Measurements from ENCODE around the gene WNK1.
"Not testable (repeated sequence)": the region's sequence is repeated elsewhere in the genome, so short reads cannot be mapped to it uniquely, and the experiment has no call there.

Gene WNK1

DNA sequence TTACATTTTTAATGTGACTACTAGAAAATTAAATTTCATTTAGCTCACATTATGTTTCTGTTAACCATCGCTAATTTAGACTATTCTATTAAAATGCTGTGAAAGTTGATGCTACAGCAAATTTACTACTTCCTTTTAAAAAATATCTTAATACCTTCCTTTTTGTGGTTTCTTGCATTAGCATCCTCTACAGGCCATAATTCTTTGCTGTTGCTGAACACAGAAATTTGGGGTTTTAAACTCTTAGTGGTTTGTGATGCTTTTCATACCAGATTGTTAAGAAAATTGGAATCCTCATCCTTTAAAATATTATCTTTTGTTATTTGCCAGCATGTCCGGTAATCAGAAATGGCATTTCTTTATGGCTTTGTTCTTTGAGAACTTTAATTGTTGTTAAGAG is 18.1 kb downstream of the WNK1 start:
- Histone ChIP-seq H3K36me3 (peaks cover 8 to 51% (median 33%) of the 10 kb centered on the region in 11 experiments; a peak in 17 of 22 replicates), H3K27me3 (no peaks in the 10 kb centered on the region), H3K9me3 (replicated peaks in 1 of 11) (no peaks in the 10 kb centered on the region), H4K20me1 (peaks cover 89 to 100% (median 99%) of the 10 kb centered on the region in 11 experiments), H3K4me2 (peak overlapping the region in 3 of 11 experiments; percentile 65 to 70 (median 69); a peak in 5 of 22 replicates), H3K27ac (no peak overlapping the region), H3K4me1 (peaks cover 12 to 86% (median 26%) of the 10 kb centered on the region in 10 experiments; a peak in 18 of 20 replicates), H3K9ac (no peak overlapping the region), H3K4me3 (no peak overlapping the region)
- no peak for TF ChIP-seq Cebpa-rat (IDR thresholded peaks at IDR 0.05)

DNA sequence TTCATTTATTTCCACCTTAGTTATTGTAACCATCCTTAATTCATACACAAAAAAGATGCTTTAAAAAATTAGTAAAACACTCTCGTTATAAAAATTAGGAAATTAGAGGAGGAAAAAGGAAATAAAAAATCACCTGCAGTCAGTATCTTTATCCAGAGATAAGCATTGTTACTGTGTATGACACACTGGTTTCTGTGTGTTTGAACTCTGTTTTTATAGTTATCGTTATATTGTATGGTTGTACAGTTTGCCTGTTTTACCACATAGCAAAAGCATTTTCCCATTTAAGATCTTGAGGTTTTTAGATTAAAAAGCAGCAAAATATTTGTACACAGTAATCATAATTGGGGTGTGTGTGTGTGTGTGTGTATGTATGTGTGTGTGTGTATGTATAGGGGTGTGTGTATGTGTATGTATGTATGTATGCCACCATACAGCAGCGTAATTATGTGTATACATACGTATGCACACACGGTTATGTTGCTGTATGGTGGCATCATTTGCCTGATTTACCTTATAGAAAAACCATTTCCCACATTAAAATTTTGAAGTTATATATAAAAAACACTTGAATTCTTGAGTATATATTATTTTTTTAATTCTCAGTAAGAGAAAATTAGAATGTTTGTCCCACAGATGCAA is 19.8 kb downstream of the WNK1 start:
- Histone ChIP-seq H3K9ac (no peak overlapping the region), H3K4me2 (peak overlapping the region in 2 of 11 experiments; percentile 28 to 69; a peak in 3 of 22 replicates), H3K9me3 (replicated peaks in 1 of 11) (no peaks in the 10 kb centered on the region), H3K4me3 (no peak overlapping the region), H3K27ac (no peak overlapping the region), H4K20me1 (peaks cover 89 to 100% (median 99%) of the 10 kb centered on the region in 11 experiments), H3K27me3 (no peaks in the 10 kb centered on the region), H3K4me1 (peaks cover 12 to 90% (median 26%) of the 10 kb centered on the region in 10 experiments; a peak in 18 of 20 replicates), H3K36me3 (peaks cover 4 to 50% (median 29%) of the 10 kb centered on the region in 11 experiments; a peak in 15 of 22 replicates)
- no peak for TF ChIP-seq Cebpa-rat (IDR thresholded peaks at IDR 0.05)

DNA sequence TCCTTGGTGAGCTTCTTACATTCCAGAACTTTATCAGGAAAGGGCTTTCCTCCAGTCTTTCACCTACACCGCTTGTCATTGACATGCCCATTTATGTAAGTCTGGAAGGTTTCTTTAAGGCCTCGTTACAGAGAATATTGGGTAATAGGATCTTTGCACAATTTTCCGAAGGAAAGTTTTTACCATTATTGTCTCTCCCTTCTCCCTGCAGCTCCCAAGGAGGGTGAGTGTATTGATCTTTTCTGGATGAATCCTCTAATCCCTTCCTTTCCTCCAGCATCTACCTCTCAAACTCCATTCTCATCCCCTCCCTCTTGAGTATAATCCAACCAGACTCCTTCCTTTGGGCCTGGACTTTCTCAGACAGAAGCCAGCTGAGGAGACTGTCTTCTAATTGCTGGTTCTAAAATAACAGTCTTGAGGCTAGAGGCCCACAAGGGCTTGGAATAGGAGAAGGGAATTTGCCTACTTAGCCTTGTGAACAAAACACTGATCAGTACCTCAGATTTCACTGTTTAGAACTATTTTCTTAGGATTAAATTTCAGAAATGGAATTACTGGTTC is 21.8 kb downstream of the WNK1 start:
- peaks cover 4 to 34% (median 20%) of the 10 kb centered on the region in 11 experiments; a peak in 15 of 22 replicates for H3K36me3 ChIP-seq
- H3K27ac ChIP-seq: no peak overlapping the region
- peaks cover 12 to 84% (median 22%) of the 10 kb centered on the region in 10 experiments; a peak in 19 of 20 replicates for H3K4me1 ChIP-seq
- H3K27me3 ChIP-seq: no peaks in the 10 kb centered on the region
- H3K9me3 ChIP-seq (replicated peaks in 1 of 11): no peaks in the 10 kb centered on the region
- H4K20me1 ChIP-seq: peaks cover 93 to 100% (median 99%) of the 10 kb centered on the region in 11 experiments
- peak overlapping the region in 1 of 11 experiments; percentile 42; a peak in 1 of 22 replicates for H3K9ac ChIP-seq
- TF ChIP-seq Cebpa-rat (IDR thresholded peaks at IDR 0.05): no peak
- H3K4me3 ChIP-seq: no peak overlapping the region
- H3K4me2 ChIP-seq: peak overlapping the region in 3 of 11 experiments; percentile 28 to 55 (median 35); a peak in 6 of 22 replicates

DNA sequence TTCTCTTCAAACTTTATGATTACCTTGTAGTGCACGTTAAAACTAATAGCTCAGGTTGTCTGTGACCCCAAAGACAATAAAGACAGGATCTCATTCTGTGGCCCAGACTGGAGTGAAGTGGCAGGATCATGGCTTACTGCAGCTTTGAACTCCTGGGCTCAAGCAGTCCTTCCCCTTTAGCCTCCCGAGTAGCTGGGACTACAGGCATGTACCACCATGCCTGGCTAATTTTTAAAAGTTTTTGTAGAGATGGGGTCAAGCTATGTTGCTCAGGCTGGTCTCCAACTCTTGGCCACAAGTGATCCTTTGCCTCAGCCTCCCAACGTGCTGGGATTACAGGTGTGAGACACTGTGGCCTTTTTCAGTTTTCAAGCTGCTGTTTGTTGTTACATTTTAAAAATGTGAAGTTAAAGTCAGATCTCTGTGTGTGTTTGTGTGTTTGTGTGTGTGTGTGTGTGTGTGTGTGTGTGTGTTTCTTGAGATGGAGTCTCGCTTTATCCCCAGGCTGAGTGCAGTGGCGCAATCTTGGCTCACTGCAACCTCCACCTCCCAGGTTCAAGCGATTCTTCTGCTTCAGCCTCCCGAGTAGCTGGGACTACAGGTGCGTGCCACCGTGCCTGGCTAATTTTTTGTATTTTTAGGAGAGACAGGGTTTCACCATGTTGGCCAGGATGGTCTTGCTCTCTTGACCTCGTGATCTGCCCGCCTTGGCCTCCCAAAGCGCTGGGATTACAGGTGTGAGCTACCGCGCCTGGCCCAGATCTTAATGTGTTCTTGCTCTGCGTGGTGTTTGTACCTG is 23.8 kb downstream of the WNK1 start:
- not testable (repeated sequence) for H3K4me3 ChIP-seq; H3K27ac ChIP-seq; H3K4me2 ChIP-seq; H3K9ac ChIP-seq; H3K27me3 ChIP-seq; H3K9me3 ChIP-seq (replicated peaks in 1 of 11)
- Histone ChIP-seq H3K4me1 (peaks cover 20 to 84% (median 26%) of the 10 kb centered on the region in 10 experiments; a peak in 19 of 20 replicates), H4K20me1 (peaks cover 95 to 100% (median 100%) of the 10 kb centered on the region in 11 experiments), H3K36me3 (peaks cover 4 to 33% (median 18%) of the 10 kb centered on the region in 11 experiments; a peak in 15 of 22 replicates)

DNA sequence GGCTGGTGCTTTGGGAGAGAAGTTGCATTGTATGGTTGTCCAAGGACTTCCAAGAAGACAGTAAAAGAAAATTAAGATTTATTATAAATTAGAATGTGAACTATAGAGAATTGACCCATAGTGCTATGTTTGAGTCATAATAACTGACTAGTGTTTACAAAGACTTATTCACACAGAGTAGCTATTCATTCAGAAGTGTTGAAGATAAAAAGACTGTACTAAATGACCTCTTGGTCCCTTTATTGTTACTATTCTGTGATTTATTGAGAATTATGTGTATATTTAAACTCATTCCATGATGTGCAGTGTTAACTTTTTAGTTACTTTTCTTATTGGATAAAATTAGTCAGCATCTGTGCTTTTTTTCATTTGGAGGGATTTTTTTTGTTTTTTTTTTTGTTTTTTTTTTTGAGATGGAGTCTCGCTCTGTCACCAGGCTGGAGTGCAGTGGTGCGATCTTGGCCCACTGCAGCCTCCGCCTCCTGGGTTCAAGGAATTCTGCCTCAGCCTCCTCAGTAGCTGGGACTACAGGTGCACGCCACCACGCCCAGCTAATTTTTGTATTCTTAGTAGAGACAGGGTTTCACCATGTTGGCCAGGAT is 24.5 kb downstream of the WNK1 start:
- H3K4me1 ChIP-seq: peaks cover 20 to 84% (median 27%) of the 10 kb centered on the region in 10 experiments; a peak in 19 of 20 replicates
- not testable (repeated sequence) for H3K9me3 ChIP-seq (replicated peaks in 1 of 11); H3K9ac ChIP-seq; H3K27ac ChIP-seq; H3K4me3 ChIP-seq; H3K4me2 ChIP-seq; H3K27me3 ChIP-seq
- H4K20me1 ChIP-seq: peaks cover 88 to 100% (median 100%) of the 10 kb centered on the region in 11 experiments
- H3K36me3 ChIP-seq: peaks cover 3 to 27% (median 13%) of the 10 kb centered on the region in 11 experiments; a peak in 11 of 22 replicates

DNA sequence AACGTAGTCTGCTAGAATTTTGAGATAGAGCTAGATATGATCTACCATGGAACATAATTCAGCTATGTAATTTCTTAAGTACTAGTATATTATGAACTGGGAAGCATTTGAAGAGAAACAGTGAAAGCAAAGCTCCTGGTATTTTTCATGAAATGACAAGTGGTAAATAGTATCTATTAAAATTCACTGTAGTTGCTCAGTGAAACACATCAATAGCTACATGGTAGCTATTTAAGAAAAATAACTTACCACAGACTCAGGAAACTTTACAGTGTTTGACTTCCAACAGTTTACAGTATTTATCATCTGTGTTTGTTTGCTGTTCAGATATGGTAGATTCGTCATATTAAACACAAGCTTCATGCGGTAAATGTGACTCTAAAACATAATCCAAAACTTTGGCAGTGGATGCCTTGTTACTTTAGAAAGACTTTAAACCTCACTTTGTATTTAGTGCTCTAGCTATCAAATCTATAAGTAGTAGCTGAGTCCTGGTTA is 25.2 kb downstream of the WNK1 start:
- Histone ChIP-seq H3K4me1 (peaks cover 20 to 83% (median 27%) of the 10 kb centered on the region in 10 experiments; a peak in 19 of 20 replicates), H3K9me3 (replicated peaks in 1 of 11) (no peaks in the 10 kb centered on the region), H3K36me3 (peaks cover 3 to 28% (median 13%) of the 10 kb centered on the region in 11 experiments; a peak in 11 of 22 replicates), H3K27ac (no peak overlapping the region), H3K4me2 (peak overlapping the region in 1 of 11 experiments; percentile 71; a peak in 1 of 22 replicates), H3K27me3 (no peaks in the 10 kb centered on the region), H3K4me3 (no peak overlapping the region), H4K20me1 (peaks cover 86 to 100% (median 100%) of the 10 kb centered on the region in 11 experiments), H3K9ac (no peak overlapping the region)
- TF ChIP-seq Cebpa-rat (IDR thresholded peaks at IDR 0.05): no peak

DNA sequence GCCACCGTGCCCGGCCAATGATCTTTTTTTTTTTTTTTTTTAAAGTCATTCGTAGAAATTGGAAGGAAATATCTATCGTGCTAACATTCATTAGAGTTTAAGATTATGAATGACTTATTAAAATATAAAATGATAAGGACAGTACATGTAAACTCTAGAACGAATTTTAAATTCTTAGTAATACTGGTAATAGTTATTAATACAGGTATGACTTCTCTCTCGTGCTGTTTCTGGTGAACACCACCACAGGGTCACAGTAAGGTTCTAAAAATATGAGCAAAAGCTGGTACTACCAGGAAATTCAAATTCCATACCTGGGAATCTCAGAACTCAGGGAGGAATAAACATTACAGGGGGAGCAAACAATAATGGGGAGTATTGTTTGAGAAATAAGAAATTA is 26.2 kb downstream of the WNK1 start:
- Histone ChIP-seq H3K36me3 (peaks cover 3 to 30% (median 13%) of the 10 kb centered on the region in 11 experiments; a peak in 11 of 22 replicates), H3K27ac (no peak overlapping the region), H3K9ac (peak overlapping the region in 1 of 11 experiments; percentile 29; a peak in 1 of 22 replicates), H4K20me1 (peaks cover 82 to 99% (median 98%) of the 10 kb centered on the region in 11 experiments), H3K4me1 (peaks cover 20 to 73% (median 27%) of the 10 kb centered on the region in 10 experiments; a peak in 19 of 20 replicates), H3K9me3 (replicated peaks in 1 of 11) (no peaks in the 10 kb centered on the region), H3K27me3 (no peaks in the 10 kb centered on the region), H3K4me2 (peak overlapping the region in 4 of 11 experiments; percentile 48 to 72 (median 64); a peak in 4 of 22 replicates), H3K4me3 (no peak overlapping the region)
- no peak for TF ChIP-seq Cebpa-rat (IDR thresholded peaks at IDR 0.05)
